Measurements from ENCODE around the gene RAB7B.

The RAB7B gene

DNA sequence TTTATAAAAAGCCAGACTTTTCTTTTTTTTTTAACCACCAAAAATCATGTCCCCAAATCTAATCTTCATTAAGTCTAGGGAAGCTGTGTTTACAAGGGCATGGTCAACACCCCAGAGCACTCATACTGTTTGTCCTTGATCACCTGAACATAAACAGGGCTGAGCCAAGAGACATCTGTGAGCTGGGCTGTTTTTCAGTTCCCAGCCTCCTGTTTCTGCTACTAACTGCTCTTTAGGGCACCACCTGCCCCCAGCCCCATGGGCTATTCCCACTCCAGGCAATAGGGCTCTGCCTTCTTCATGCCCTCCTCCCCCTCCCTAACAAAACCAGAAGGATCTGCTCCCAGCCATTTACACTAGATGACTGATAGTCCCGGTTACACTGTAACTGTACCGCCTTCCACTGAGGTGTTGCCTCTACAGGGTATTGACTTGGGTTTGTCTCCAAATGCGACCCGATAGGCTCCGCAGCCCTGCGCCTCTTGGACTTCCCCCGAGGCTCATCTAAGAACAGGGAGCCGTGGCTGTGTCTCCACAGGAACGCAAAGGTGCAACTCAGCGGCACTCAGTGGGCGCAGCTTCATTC, 48.3 kb downstream of the RAB7B start:
- no peak for DNase-seq (ENCODE audit: low read depth in 1 of 2, low spot score in 1 of 2)
- TF ChIP-seq GABPA (IDR thresholded peaks at IDR 0.05; ENCODE audit: low read depth): no peak
- no peak for TF ChIP-seq SPI1 (IDR thresholded peaks at IDR 0.05; ENCODE audit: borderline replicate concordance, low read depth)
- TF ChIP-seq, protein P1, sequence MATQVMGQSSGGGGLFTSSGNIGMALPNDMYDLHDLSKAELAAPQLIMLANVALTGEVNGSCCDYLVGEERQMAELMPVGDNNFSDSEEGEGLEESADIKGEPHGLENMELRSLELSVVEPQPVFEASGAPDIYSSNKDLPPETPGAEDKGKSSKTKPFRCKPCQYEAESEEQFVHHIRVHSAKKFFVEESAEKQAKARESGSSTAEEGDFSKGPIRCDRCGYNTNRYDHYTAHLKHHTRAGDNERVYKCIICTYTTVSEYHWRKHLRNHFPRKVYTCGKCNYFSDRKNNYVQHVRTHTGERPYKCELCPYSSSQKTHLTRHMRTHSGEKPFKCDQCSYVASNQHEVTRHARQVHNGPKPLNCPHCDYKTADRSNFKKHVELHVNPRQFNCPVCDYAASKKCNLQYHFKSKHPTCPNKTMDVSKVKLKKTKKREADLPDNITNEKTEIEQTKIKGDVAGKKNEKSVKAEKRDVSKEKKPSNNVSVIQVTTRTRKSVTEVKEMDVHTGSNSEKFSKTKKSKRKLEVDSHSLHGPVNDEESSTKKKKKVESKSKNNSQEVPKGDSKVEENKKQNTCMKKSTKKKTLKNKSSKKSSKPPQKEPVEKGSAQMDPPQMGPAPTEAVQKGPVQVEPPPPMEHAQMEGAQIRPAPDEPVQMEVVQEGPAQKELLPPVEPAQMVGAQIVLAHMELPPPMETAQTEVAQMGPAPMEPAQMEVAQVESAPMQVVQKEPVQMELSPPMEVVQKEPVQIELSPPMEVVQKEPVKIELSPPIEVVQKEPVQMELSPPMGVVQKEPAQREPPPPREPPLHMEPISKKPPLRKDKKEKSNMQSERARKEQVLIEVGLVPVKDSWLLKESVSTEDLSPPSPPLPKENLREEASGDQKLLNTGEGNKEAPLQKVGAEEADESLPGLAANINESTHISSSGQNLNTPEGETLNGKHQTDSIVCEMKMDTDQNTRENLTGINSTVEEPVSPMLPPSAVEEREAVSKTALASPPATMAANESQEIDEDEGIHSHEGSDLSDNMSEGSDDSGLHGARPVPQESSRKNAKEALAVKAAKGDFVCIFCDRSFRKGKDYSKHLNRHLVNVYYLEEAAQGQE (IDR thresholded peaks at IDR 0.05; ENCODE audit: insufficient replicate concordance, low read depth): no peak
- Histone ChIP-seq H3K27ac (replicated peaks) (no peak overlapping the region), H3K4me3 (replicated peaks; ENCODE audit: insufficient read depth, low read length) (no peak overlapping the region), H3K27me3 (ENCODE audit: insufficient read depth, poor library complexity, severe bottlenecking) (peaks cover 2% of the 10 kb centered on the region)

- no peak for DNase-seq (ENCODE audit: low read depth in 1 of 2, low spot score in 1 of 2)
- TF ChIP-seq CTCF (IDR thresholded peaks at IDR 0.05; ENCODE audit: insufficient read depth, low read length) (no peak), SPI1 (IDR thresholded peaks at IDR 0.05; ENCODE audit: borderline replicate concordance, low read depth) (no peak)
- TF ChIP-seq, protein P1 (IDR thresholded peaks at IDR 0.05; ENCODE audit: insufficient replicate concordance, low read depth): no peak
- peaks cover 2% of the 10 kb centered on the region for H3K27me3 ChIP-seq (ENCODE audit: insufficient read depth, poor library complexity, severe bottlenecking)
- no peak overlapping the region for H3K27ac ChIP-seq (replicated peaks)
- no peak overlapping the region for H3K4me3 ChIP-seq (replicated peaks; ENCODE audit: insufficient read depth, low read length)
Measured at GRCh38 chr1:205951746-205952145, 51.4 kb downstream of the RAB7B start.

- peaks cover 4% of the 10 kb centered on the region for H3K27me3 ChIP-seq (ENCODE audit: insufficient read depth, poor library complexity, severe bottlenecking)
- DNase-seq (ENCODE audit: low read depth in 1 of 2, low spot score in 1 of 2): no peak
- TF ChIP-seq GABPA (IDR thresholded peaks at IDR 0.05; ENCODE audit: low read depth): no peak
- TF ChIP-seq SPI1 (IDR thresholded peaks at IDR 0.05; ENCODE audit: borderline replicate concordance, low read depth): no peak
- TF ChIP-seq POLR2AphosphoS5 (IDR thresholded peaks at IDR 0.05; ENCODE audit: low read depth): no peak
- TF ChIP-seq CTCF (IDR thresholded peaks at IDR 0.05; ENCODE audit: insufficient read depth, low read length): no peak
- no peak overlapping the region for H3K27ac ChIP-seq (replicated peaks)
- H3K4me3 ChIP-seq (replicated peaks; ENCODE audit: insufficient read depth, low read length): no peak overlapping the region
Measured at GRCh38 chr1:205950826-205951549, 52.2 kb downstream of the RAB7B start.

- no peak for DNase-seq (ENCODE audit: low read depth in 1 of 2, low spot score in 1 of 2)
- Histone ChIP-seq H3K27me3 (ENCODE audit: insufficient read depth, poor library complexity, severe bottlenecking) (peaks cover 2% of the 10 kb centered on the region), H3K4me3 (replicated peaks; ENCODE audit: insufficient read depth, low read length) (no peak overlapping the region)
Measured at GRCh38 chr1:205950280-205950679, 52.9 kb downstream of the RAB7B start.

More at GRCh38 chr1:205950280-205950679, 52.9 kb downstream of the RAB7B start:
- no peak overlapping the region for H3K27ac ChIP-seq (replicated peaks)
- TF ChIP-seq GABPA (IDR thresholded peaks at IDR 0.05; ENCODE audit: low read depth) (no peak), CTCF (IDR thresholded peaks at IDR 0.05; ENCODE audit: insufficient read depth, low read length) (no peak), SPI1 (IDR thresholded peaks at IDR 0.05; ENCODE audit: borderline replicate concordance, low read depth) (no peak), POLR2AphosphoS5 (IDR thresholded peaks at IDR 0.05; ENCODE audit: low read depth) (no peak)
- TF ChIP-seq, protein P1 (IDR thresholded peaks at IDR 0.05; ENCODE audit: insufficient replicate concordance, low read depth): no peak

All from HL-60 (cell line).